ENCODE results near the gene GFOD1.

GFOD1 gene

DNA sequence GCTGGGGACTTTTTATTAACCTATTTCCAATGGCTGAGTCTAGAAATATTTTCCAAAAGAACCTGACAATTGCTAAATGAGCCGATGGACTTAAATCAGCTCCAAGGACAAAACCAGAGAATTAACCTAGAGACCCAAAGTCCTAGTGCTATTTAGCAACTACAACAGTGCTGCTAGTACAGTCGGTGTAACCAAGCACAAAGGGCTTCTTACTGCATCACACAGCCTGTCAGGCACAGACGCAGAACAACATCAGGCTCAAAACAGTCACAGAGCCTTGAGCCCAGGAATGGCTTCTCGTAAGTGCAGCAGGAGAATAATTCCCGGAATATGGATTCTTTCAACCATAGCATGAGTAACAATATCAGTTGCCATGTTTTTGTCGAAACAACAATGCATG is 70.0 kb downstream of the GFOD1 start:
- Histone ChIP-seq H3K4me3 (ENCODE audit: low read length) (no peak overlapping the region), H3K36me3 (ENCODE audit: control insufficient read depth, insufficient read depth, low read length, severe bottlenecking) (no peaks in the 10 kb centered on the region), H3K9me3 (ENCODE audit: control insufficient read depth, low read length) (no peaks in the 10 kb centered on the region), H3K4me1 (ENCODE audit: control insufficient read depth, insufficient read depth, low read length) (peaks cover 11% of the 10 kb centered on the region), H3K9ac (ENCODE audit: low read length) (no peak overlapping the region), H3K27me3 (replicated peaks; ENCODE audit: control insufficient read depth, insufficient read depth, low read length) (no peaks in the 10 kb centered on the region)
- no peak for DNase-seq (ENCODE audit: low read depth)

GRCh38 chr6:13415283-13415682 is 72.1 kb downstream of the GFOD1 start:
- no peak for DNase-seq (ENCODE audit: low read depth)
- Histone ChIP-seq H3K4me3 (ENCODE audit: low read length) (no peak overlapping the region), H3K9me3 (ENCODE audit: control insufficient read depth, low read length) (no peaks in the 10 kb centered on the region)

GRCh38 chr6:13413900-13414555 is 73.4 kb downstream of the GFOD1 start:
- Histone ChIP-seq H3K4me1 (ENCODE audit: control insufficient read depth, insufficient read depth, low read length) (peaks cover 11% of the 10 kb centered on the region), H3K4me3 (ENCODE audit: low read length) (no peak overlapping the region), H3K27me3 (replicated peaks; ENCODE audit: control insufficient read depth, insufficient read depth, low read length) (no peaks in the 10 kb centered on the region), H3K9me3 (ENCODE audit: control insufficient read depth, low read length) (no peaks in the 10 kb centered on the region), H3K9ac (ENCODE audit: low read length) (no peak overlapping the region), H3K36me3 (ENCODE audit: control insufficient read depth, insufficient read depth, low read length, severe bottlenecking) (no peaks in the 10 kb centered on the region)
- DNase-seq (ENCODE audit: low read depth) = no peak

More at GRCh38 chr6:13415283-13415682, 72.1 kb downstream of the GFOD1 start:
- H3K36me3 ChIP-seq (ENCODE audit: control insufficient read depth, insufficient read depth, low read length, severe bottlenecking) = no peaks in the 10 kb centered on the region
- H3K4me1 ChIP-seq (ENCODE audit: control insufficient read depth, insufficient read depth, low read length) = peaks cover 11% of the 10 kb centered on the region
- no peak overlapping the region for H3K9ac ChIP-seq (ENCODE audit: low read length)
- H3K27me3 ChIP-seq (replicated peaks; ENCODE audit: control insufficient read depth, insufficient read depth, low read length) = no peaks in the 10 kb centered on the region

GRCh38 chr6:13413466-13413862 is 73.9 kb downstream of the GFOD1 start:
- no peak overlapping the region for H3K4me3 ChIP-seq (ENCODE audit: low read length)
- no peaks in the 10 kb centered on the region for H3K27me3 ChIP-seq (replicated peaks; ENCODE audit: control insufficient read depth, insufficient read depth, low read length)
- peak; percentile 63 for DNase-seq (ENCODE audit: low read depth)

DNA sequence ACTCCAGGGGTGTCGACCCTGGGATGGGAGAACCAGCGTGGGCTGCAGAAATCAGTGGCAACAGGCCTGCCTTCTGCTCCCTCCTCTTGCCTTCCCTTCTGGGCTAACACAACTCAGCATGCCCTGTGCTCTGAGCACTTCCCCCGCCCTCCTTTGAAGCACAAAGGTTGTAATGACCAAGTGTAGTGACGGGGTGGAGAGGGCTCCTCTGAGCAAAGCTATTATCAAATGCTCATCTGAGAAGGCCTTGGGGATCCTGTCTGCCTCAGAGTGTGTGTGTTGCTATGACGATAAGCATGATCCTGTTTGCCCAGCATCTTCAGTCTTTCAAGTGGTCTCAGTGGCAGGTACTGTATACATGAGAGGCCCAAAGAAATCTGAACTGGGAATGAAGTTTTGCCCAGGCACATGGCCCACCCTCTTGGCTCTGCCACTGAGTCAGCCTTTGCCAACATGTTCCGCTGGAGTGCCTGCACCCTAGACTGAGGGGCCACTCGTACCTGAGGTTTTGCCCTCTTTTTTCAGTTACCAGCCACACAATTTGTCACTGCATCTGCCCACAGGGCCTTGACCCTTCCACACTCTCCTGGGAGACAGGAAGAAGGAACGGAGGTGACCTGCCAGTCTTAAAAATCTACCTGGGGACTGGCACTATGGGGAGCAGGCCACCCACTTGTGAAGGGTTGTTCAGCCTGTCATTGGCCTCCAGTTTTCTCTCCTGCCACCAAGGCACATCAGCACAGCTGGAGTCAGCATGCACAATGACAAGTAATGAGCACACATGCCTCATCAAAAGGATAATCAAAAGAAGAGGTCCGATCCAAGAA is 74.5 kb downstream of the GFOD1 start:
- H3K9ac ChIP-seq (ENCODE audit: low read length) = no peak overlapping the region
- H3K36me3 ChIP-seq (ENCODE audit: control insufficient read depth, insufficient read depth, low read length, severe bottlenecking) = no peaks in the 10 kb centered on the region
- peaks cover 16% of the 10 kb centered on the region for H3K4me1 ChIP-seq (ENCODE audit: control insufficient read depth, insufficient read depth, low read length)
- no peak overlapping the region for H3K4me3 ChIP-seq (ENCODE audit: low read length)
- DNase-seq (ENCODE audit: low read depth) = no peak
- no peaks in the 10 kb centered on the region for H3K27me3 ChIP-seq (replicated peaks; ENCODE audit: control insufficient read depth, insufficient read depth, low read length)
- H3K9me3 ChIP-seq (ENCODE audit: control insufficient read depth, low read length) = no peaks in the 10 kb centered on the region

More at GRCh38 chr6:13413466-13413862, 73.9 kb downstream of the GFOD1 start:
- Histone ChIP-seq H3K4me1 (ENCODE audit: control insufficient read depth, insufficient read depth, low read length) (peaks cover 11% of the 10 kb centered on the region), H3K9ac (ENCODE audit: low read length) (no peak overlapping the region), H3K36me3 (ENCODE audit: control insufficient read depth, insufficient read depth, low read length, severe bottlenecking) (no peaks in the 10 kb centered on the region), H3K9me3 (ENCODE audit: control insufficient read depth, low read length) (no peaks in the 10 kb centered on the region)

DNA sequence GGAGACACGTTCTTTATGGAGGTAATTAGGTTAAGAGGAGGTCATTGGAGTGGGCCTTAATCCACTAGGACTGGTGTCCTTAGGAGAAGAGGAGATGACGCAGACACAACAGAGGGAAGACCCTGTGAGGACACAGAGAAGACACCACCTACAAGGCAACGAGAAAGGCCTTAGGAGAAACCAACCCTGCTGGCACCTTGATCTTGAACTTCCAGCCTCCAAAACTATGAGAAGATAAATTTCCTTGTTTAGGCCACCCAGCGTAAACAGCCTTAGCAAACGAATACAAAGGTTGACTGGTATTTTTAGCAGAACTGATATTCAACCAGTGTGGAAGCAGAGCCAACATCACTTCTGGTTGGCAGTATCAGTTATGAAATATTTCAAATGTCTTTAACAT is 75.2 kb downstream of the GFOD1 start:
- no peak overlapping the region for H3K9ac ChIP-seq (ENCODE audit: low read length)
- peaks cover 23% of the 10 kb centered on the region for H3K4me1 ChIP-seq (ENCODE audit: control insufficient read depth, insufficient read depth, low read length)
- H3K27me3 ChIP-seq (replicated peaks; ENCODE audit: control insufficient read depth, insufficient read depth, low read length) = no peaks in the 10 kb centered on the region
- no peaks in the 10 kb centered on the region for H3K9me3 ChIP-seq (ENCODE audit: control insufficient read depth, low read length)
- no peak overlapping the region for H3K4me3 ChIP-seq (ENCODE audit: low read length)
- no peaks in the 10 kb centered on the region for H3K36me3 ChIP-seq (ENCODE audit: control insufficient read depth, insufficient read depth, low read length, severe bottlenecking)
- no peak for DNase-seq (ENCODE audit: low read depth)

- Histone ChIP-seq H3K4me3 (ENCODE audit: low read length) (no peak overlapping the region), H3K4me1 (ENCODE audit: control insufficient read depth, insufficient read depth, low read length) (peaks cover 28% of the 10 kb centered on the region), H3K27me3 (replicated peaks; ENCODE audit: control insufficient read depth, insufficient read depth, low read length) (no peaks in the 10 kb centered on the region), H3K9ac (ENCODE audit: low read length) (no peak overlapping the region), H3K9me3 (ENCODE audit: control insufficient read depth, low read length) (no peaks in the 10 kb centered on the region), H3K36me3 (ENCODE audit: control insufficient read depth, insufficient read depth, low read length, severe bottlenecking) (no peaks in the 10 kb centered on the region)
- no peak for DNase-seq (ENCODE audit: low read depth)
These were observed 75.9 kb downstream of the GFOD1 start for GRCh38 chr6:13411484-13411883.

GRCh38 chr6:13409991-13410390 is 77.4 kb downstream of the GFOD1 start:
- H3K36me3 ChIP-seq (ENCODE audit: control insufficient read depth, insufficient read depth, low read length, severe bottlenecking) = no peaks in the 10 kb centered on the region
- H3K4me3 ChIP-seq (ENCODE audit: low read length) = no peak overlapping the region
- H3K4me1 ChIP-seq (ENCODE audit: control insufficient read depth, insufficient read depth, low read length) = peaks cover 31% of the 10 kb centered on the region
- no peaks in the 10 kb centered on the region for H3K27me3 ChIP-seq (replicated peaks; ENCODE audit: control insufficient read depth, insufficient read depth, low read length)
- no peak overlapping the region for H3K9ac ChIP-seq (ENCODE audit: low read length)
- DNase-seq (ENCODE audit: low read depth) = peak; percentile 27
- no peaks in the 10 kb centered on the region for H3K9me3 ChIP-seq (ENCODE audit: control insufficient read depth, low read length)

DNA sequence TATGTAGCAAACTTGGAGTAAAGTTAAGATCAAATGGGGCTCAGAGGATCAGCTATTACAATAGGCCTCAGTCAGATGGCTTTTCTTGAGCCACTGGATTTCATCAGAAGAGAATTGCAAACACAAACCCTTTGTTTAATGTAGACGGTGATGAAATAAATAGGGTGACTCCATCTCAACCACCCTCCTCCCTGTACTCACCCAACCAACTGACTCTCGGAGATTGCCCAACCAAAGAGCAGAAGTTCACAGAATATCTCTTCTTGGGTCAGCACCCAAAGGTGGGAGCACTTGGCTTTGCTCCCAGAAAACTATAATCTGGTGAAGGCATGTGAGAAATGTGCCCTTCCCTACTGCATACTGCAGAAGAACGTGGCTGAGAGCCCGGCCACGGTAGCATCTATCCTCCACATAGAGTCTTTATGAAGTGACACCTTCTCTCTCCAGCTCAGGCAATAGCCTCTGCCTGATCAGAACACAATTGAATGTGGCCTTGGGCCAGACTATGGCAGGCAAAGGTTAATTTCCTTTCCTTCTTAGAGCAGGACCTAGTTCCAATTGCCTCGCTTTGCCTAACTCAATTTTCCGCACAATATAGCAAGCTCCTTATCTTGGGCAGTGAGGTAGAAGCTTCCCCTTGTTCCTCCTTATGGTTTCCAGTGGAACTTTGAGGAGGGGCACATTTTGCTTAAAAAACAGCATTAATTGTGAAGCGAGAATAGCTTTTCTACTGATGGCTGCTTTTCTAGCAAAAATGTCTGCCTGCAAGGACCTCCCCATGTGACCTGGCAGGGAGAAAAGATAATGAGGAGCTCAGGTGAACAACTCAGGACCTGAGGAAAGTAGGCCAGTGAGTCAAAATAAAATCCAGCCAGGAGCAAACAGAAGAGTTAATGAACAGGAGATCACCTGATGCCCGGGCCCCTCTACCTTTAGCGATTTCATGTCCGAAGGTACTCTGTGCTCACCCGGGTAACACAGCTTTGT is 79.4 kb downstream of the GFOD1 start:
- Histone ChIP-seq H3K9ac (ENCODE audit: low read length) (no peak overlapping the region), H3K9me3 (ENCODE audit: control insufficient read depth, low read length) (no peaks in the 10 kb centered on the region), H3K4me3 (ENCODE audit: low read length) (no peak overlapping the region), H3K4me1 (ENCODE audit: control insufficient read depth, insufficient read depth, low read length) (peaks cover 36% of the 10 kb centered on the region), H3K27me3 (replicated peaks; ENCODE audit: control insufficient read depth, insufficient read depth, low read length) (no peaks in the 10 kb centered on the region), H3K36me3 (ENCODE audit: control insufficient read depth, insufficient read depth, low read length, severe bottlenecking) (no peaks in the 10 kb centered on the region)
- peak; percentile 87 for DNase-seq (ENCODE audit: low read depth)

GRCh38 chr6:13407368-13407708 is 80.1 kb downstream of the GFOD1 start:
- Histone ChIP-seq H3K27me3 (replicated peaks; ENCODE audit: control insufficient read depth, insufficient read depth, low read length) (no peaks in the 10 kb centered on the region), H3K4me3 (ENCODE audit: low read length) (no peak overlapping the region), H3K4me1 (ENCODE audit: control insufficient read depth, insufficient read depth, low read length) (peaks cover 34% of the 10 kb centered on the region), H3K36me3 (ENCODE audit: control insufficient read depth, insufficient read depth, low read length, severe bottlenecking) (no peaks in the 10 kb centered on the region), H3K9ac (ENCODE audit: low read length) (no peak overlapping the region), H3K9me3 (ENCODE audit: control insufficient read depth, low read length) (no peaks in the 10 kb centered on the region)
- DNase-seq (ENCODE audit: low read depth) = no peak

DNA sequence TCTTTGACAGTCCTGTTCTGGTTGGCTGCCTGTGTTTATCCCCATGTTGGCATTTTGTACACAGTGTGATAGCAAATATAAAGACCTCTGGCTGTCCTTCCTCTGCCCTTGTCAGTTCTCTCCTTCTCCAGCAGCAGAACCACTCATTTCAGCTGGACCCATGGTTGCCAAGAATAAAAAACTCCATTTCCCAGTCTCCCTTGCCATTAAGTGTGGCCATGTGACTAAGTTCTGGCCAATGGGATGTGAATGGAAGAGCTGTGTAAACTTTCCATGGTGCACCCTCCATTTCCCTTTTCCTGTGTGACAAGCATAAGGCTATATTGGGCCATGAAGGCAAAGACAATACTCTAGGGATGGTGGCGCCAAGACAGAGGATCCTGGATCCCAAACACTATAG is 80.6 kb downstream of the GFOD1 start:
- H3K4me3 ChIP-seq (ENCODE audit: low read length) = no peak overlapping the region
- no peak for DNase-seq (ENCODE audit: low read depth)
- H3K9me3 ChIP-seq (ENCODE audit: control insufficient read depth, low read length) = no peaks in the 10 kb centered on the region
- peaks cover 34% of the 10 kb centered on the region for H3K4me1 ChIP-seq (ENCODE audit: control insufficient read depth, insufficient read depth, low read length)
- no peak overlapping the region for H3K9ac ChIP-seq (ENCODE audit: low read length)
- no peaks in the 10 kb centered on the region for H3K27me3 ChIP-seq (replicated peaks; ENCODE audit: control insufficient read depth, insufficient read depth, low read length)
- H3K36me3 ChIP-seq (ENCODE audit: control insufficient read depth, insufficient read depth, low read length, severe bottlenecking) = no peaks in the 10 kb centered on the region
